Lower leg skin (tissue), 4 donors: ENCODE data around the gene CMC1. TPM values are rescaled to one million over a fixed set of nuclear protein-coding genes. Genes with fewer than 3 reads are reported as not detected.
"Not testable (repeated sequence)": the region's sequence is repeated elsewhere in the genome, so short reads cannot be mapped to it uniquely, and the experiment has no call there.

Source experiments
- DNase-seq, 2 donors: peaks; one replicate each; pipeline ENCODE4 v3.0.0-alpha.2; 2019; ENCODE audit warnings: low spot score in 2 of 2
- H3K4me3 ChIP-seq: fragments of 200-600 bp; sonication (generic); 2 replicates; pipeline ENCODE4 v1.5.1; 2017; ENCODE audit warnings: mild to moderate bottlenecking, low read depth; ENCODE audit not compliant: poor library complexity, severe bottlenecking
- POLR2A ChIP-seq, 2 donors: fragments of 450-650 bp; IDR thresholded peaks; one replicate each; pipeline ENCODE4 v1.6.1; 2016 to 2017; ENCODE audit warnings: antibody characterized with exemption in 2 of 2, mild to moderate bottlenecking in 1 of 2, moderate library complexity in 1 of 2
- WGBS, 2 donors: methylation state at CpG; one replicate each; pipeline ENCODE4 v1.1.5; 2018; 5-methylcytosine and 5-hydroxymethylcytosine counted together
- intact Hi-C: fragments of 100-400 bp; cut with DNase I; formaldehyde crosslinking; loops from one replicate; pipeline ENCODE4 v1.15.0; 2023; ENCODE audit warnings: low total_unique reads
- total RNA-seq, 4 donors: library from RNA; depleted of rRNA; stranded (reverse); fragments of >200 nt; gene quantifications; one replicate each; pipeline ENCODE4 v1.1.0, GENCODE V29; 2016
- TF ChIP-seq, protein P1 (sequence below), 3 donors: fragments of 450-650 bp; IDR thresholded peaks; one replicate each; pipeline ENCODE4 v1.5.1; 2016; ENCODE audit warnings: antibody characterized with exemption in 3 of 3, mild to moderate bottlenecking in 3 of 3, moderate library complexity in 2 of 3

The CMC1 gene, protein sequence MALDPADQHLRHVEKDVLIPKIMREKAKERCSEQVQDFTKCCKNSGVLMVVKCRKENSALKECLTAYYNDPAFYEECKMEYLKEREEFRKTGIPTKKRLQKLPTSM
- total RNA-seq: 1 to 10 TPM; 2.4 to 8.4 (median 5.9) TPM

DNA sequence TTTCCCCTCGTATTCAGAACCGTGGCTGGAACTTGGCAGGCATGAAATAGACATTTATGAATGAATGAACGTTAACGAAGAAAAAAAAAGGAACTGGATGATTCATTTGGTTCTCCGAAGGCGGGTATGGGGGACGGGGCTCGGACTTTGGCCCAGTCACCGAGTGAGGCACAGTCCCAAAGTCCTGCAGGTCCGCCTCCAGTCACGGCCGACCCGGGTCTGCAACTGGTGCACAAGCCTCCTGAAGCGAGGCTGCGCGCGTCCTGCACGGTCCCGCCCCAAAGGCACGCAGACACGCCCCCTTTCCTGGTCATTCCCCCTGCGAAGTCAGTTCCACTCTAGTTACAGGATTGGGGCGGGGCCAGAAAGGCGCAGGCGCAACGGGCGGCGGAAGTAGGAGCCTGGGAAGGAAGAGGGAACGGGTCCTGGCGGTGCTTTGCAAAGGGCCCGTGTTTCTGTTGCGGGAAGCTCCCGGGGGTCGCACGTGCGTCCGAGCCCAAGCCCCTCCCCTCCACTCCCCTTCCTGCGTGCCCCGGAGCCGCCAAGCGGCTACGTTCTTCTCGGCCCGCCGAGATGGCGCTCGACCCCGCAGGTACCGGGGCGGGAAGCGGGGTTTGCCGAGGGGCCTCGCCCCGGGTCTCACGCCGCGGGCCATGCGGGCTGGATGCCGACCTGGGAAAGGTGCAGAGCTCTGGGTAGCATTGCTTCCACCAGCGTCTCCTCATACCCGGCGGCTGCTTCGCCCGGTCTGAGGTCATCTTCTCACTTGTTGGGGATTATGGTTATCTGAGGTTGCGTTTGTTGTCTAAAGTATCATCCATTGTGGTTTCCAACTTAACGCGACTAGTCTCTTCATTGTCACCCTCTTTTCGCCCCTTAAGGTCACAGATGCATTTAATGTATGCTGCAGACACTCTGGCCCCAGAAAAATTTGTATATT is at the start of gene CMC1:
TSS of gene CMC1 (plus strand) at position 399 of the 940 bp plus-strand sequence. CDS start at position 574, 175 bp downstream.
- intact Hi-C loops: no loop called here
- 0 to 1% methylated on average over 66 of the region's 68 CpGs for WGBS, 2 donors
- H3K4me3 ChIP-seq: peak within 1 kb of the TSS; percentile 93
- peak; percentile 97 to 100 for DNase-seq
- TF ChIP-seq, protein P1, sequence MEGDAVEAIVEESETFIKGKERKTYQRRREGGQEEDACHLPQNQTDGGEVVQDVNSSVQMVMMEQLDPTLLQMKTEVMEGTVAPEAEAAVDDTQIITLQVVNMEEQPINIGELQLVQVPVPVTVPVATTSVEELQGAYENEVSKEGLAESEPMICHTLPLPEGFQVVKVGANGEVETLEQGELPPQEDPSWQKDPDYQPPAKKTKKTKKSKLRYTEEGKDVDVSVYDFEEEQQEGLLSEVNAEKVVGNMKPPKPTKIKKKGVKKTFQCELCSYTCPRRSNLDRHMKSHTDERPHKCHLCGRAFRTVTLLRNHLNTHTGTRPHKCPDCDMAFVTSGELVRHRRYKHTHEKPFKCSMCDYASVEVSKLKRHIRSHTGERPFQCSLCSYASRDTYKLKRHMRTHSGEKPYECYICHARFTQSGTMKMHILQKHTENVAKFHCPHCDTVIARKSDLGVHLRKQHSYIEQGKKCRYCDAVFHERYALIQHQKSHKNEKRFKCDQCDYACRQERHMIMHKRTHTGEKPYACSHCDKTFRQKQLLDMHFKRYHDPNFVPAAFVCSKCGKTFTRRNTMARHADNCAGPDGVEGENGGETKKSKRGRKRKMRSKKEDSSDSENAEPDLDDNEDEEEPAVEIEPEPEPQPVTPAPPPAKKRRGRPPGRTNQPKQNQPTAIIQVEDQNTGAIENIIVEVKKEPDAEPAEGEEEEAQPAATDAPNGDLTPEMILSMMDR (IDR thresholded peaks at IDR 0.05): no peak
- no peak for TF ChIP-seq POLR2A (IDR thresholded peaks at IDR 0.05)

GRCh38 chr3:28198161-28198560 is 43.3 kb upstream of the CMC1 start:
- 79% methylated on average over 3 of the region's 3 CpGs for WGBS, 2 donors
- intact Hi-C loops: no loop called here
- no peak overlapping the region for H3K4me3 ChIP-seq
- no peak for DNase-seq
- no peak for TF ChIP-seq POLR2A (IDR thresholded peaks at IDR 0.05)
- TF ChIP-seq, protein P1 (IDR thresholded peaks at IDR 0.05): no peak

GRCh38 chr3:28198974-28199373 is 42.4 kb upstream of the CMC1 start:
- DNase-seq: no peak
- H3K4me3 ChIP-seq: no peak overlapping the region
- 79 to 84% methylated on average over 3 of the region's 3 CpGs for WGBS, 2 donors

GRCh38 chr3:28199643-28200042 is 41.8 kb upstream of the CMC1 start:
- DNase-seq, intact Hi-C loops, H3K4me3 ChIP-seq: not testable (repeated sequence)
- 93 to 95% methylated on average over 15 of the region's 15 CpGs for WGBS, 2 donors

More at GRCh38 chr3:28198974-28199373, 42.4 kb upstream of the CMC1 start:
- intact Hi-C loops: no loop called here
- no peak for TF ChIP-seq POLR2A (IDR thresholded peaks at IDR 0.05)
- TF ChIP-seq, protein P1 (IDR thresholded peaks at IDR 0.05): no peak

GRCh38 chr3:28200366-28200848 is 41.0 kb upstream of the CMC1 start:
- H3K4me3 ChIP-seq, intact Hi-C loops, DNase-seq: not testable (repeated sequence)
- WGBS, 2 donors: 72 to 85% methylated on average over 47 of the region's 47 CpGs

DNA sequence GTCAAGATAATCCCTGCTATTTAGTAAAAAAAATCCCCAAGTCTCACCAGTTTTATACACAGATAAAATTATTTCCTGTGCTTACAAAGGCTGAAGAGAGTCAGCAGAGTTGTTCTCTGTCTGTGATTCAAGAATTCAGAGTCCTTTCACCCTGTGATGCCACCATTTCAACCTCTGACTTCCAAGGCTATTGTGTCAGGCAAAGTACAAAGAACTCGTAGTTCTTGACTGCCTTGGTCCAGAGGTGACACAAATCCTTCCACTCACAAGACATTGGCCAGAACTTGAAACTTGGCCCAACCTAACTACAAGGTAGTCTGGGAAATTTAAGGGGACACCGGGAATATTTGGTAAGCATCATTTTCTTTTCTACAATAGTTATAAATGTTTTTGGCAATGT is 34.9 kb upstream of the CMC1 start:
- H3K4me3 ChIP-seq: no peak overlapping the region
- 52 to 55% methylated on average over 2 of the region's 2 CpGs for WGBS, 2 donors
- intact Hi-C loops: no loop called here
- TF ChIP-seq, protein P1 (IDR thresholded peaks at IDR 0.05): no peak
- TF ChIP-seq POLR2A (IDR thresholded peaks at IDR 0.05): no peak
- DNase-seq: no peak
